WTC11 (cell line): Measurements from ENCODE around the gene LIF. TPM values are rescaled to one million over a fixed set of nuclear protein-coding genes. Genes with fewer than 3 reads are reported as not detected.

Experiments
- ATAC-seq: fragments of 200-7000 bp; cut with Tn5 transposase; 2 replicates; pipeline ENCODE4 v1.10.0; 2021; ENCODE audit warnings: mild to moderate bottlenecking, moderate library complexity
- CTCF ChIA-PET: fragments of 300-600 bp; sonication (Branson Sonifier 250); formaldehyde crosslinking; loops from one replicate; lab custom pipeline; 2021; ENCODE audit warnings: antibody characterized with exemption; lab: Charles Lee
- POLR2A ChIA-PET: fragments of 350-600 bp; sonication (Branson Sonifier 250); formaldehyde crosslinking; loops from one replicate; lab custom pipeline; 2021; ENCODE audit warnings: antibody characterized with exemption; lab: Charles Lee
- DNase-seq: peaks from one replicate; pipeline ENCODE4 v3.0.0; 2021; ENCODE audit warnings: low spot score
- H3K27ac Mint-ChIP-seq: 2 replicates; pipeline ENCODE4 v1.8.0; 2021; ENCODE audit warnings: mixed read lengths
- H3K27me3 Mint-ChIP-seq: 2 replicates; pipeline ENCODE4 v1.8.0; 2021; ENCODE audit warnings: low read depth, mild to moderate bottlenecking, moderate library complexity, mixed read lengths
- H3K36me3 Mint-ChIP-seq: 2 replicates; pipeline ENCODE4 v1.8.0; 2021; ENCODE audit warnings: mixed read lengths
- H3K4me1 Mint-ChIP-seq: 2 replicates; pipeline ENCODE4 v1.8.0; 2022; ENCODE audit warnings: mixed read lengths
- H3K4me3 Mint-ChIP-seq: 2 replicates; pipeline ENCODE4 v1.8.0; 2021; ENCODE audit warnings: mild to moderate bottlenecking, moderate library complexity, mixed read lengths
- H3K9me3 Mint-ChIP-seq: 2 replicates; pipeline ENCODE4 v1.8.0; 2021; ENCODE audit warnings: mixed read lengths
- AR ChIP-seq: fragments of 250-450 bp; sonication (Bioruptor Pico); IDR thresholded peaks from 2 replicates; pipeline ENCODE4 v1.9.0; 2021; ENCODE audit warnings: mild to moderate bottlenecking
- ATF1 ChIP-seq: sonication (generic); formaldehyde crosslinking; IDR thresholded peaks from 2 replicates; pipeline ENCODE4 v1.8.1; 2023; ENCODE audit warnings: mild to moderate bottlenecking, moderate library complexity, missing genetic modification reagents
- CREB1 ChIP-seq: sonication (generic); formaldehyde crosslinking; IDR thresholded peaks from 2 replicates; pipeline ENCODE4 v1.8.0; 2023; ENCODE audit warnings: mild to moderate bottlenecking, missing genetic modification reagents
- CTCF ChIP-seq: fragments of 200-600 bp; IDR thresholded peaks from 2 replicates; pipeline ENCODE4 v1.8.0; 2022; ENCODE audit warnings: antibody characterized with exemption
- FOXP1 ChIP-seq: sonication (generic); formaldehyde crosslinking; IDR thresholded peaks from 2 replicates; pipeline ENCODE4 v1.8.0; 2022; ENCODE audit warnings: missing genetic modification reagents, mild to moderate bottlenecking, moderate library complexity, borderline replicate concordance
- HMGA2 ChIP-seq: fragments of 250-450 bp; sonication (Bioruptor Pico); IDR thresholded peaks from 2 replicates; pipeline ENCODE4 v1.4.0; 2021; ENCODE audit warnings: mild to moderate bottlenecking, moderate library complexity
- IRF1 ChIP-seq: sonication (generic); formaldehyde crosslinking; IDR thresholded peaks from 2 replicates; pipeline ENCODE4 v1.8.0; 2023; ENCODE audit warnings: missing genetic modification reagents
- MAX ChIP-seq: sonication (generic); formaldehyde crosslinking; IDR thresholded peaks from 2 replicates; pipeline ENCODE4 v1.8.0; 2022; ENCODE audit warnings: mild to moderate bottlenecking, missing genetic modification reagents
- NR2C2 ChIP-seq: sonication (generic); formaldehyde crosslinking; IDR thresholded peaks from 2 replicates; pipeline ENCODE4 v1.8.0; 2022; ENCODE audit warnings: mild to moderate bottlenecking, missing genetic modification reagents
- NR3C1 ChIP-seq: sonication (generic); formaldehyde crosslinking; conservative IDR thresholded peaks from 2 replicates; pipeline ENCODE4 v1.8.1; 2023; ENCODE audit warnings: low read depth, mild to moderate bottlenecking, missing genetic modification reagents
- RELA ChIP-seq: sonication (generic); formaldehyde crosslinking; IDR thresholded peaks from 2 replicates; pipeline ENCODE4 v1.8.1; 2022; ENCODE audit warnings: missing genetic modification reagents, mild to moderate bottlenecking, borderline replicate concordance
- SP1 ChIP-seq: sonication (generic); formaldehyde crosslinking; conservative IDR thresholded peaks from 2 replicates; pipeline ENCODE4 v1.8.1; 2022; ENCODE audit warnings: missing genetic modification reagents
- USF1 ChIP-seq: sonication (generic); formaldehyde crosslinking; IDR thresholded peaks from 2 replicates; pipeline ENCODE4 v1.8.0; 2022; ENCODE audit warnings: mild to moderate bottlenecking, missing genetic modification reagents
- USF2 ChIP-seq: sonication (generic); formaldehyde crosslinking; IDR thresholded peaks from 2 replicates; pipeline ENCODE4 v1.8.1; 2023; ENCODE audit warnings: mild to moderate bottlenecking, missing genetic modification reagents, moderate library complexity
- ZBTB43 ChIP-seq: sonication (generic); formaldehyde crosslinking; IDR thresholded peaks from 2 replicates; pipeline ENCODE4 v1.8.1; 2023; ENCODE audit warnings: mild to moderate bottlenecking, missing genetic modification reagents
- ZNF121 ChIP-seq: sonication (generic); formaldehyde crosslinking; IDR thresholded peaks from 2 replicates; pipeline ENCODE4 v1.8.0; 2023; ENCODE audit warnings: missing genetic modification reagents
- ZNF396 ChIP-seq: fragments of 250-450 bp; sonication (Bioruptor Pico); IDR thresholded peaks from 2 replicates; pipeline ENCODE4 v1.8.0; 2021; ENCODE audit warnings: mild to moderate bottlenecking, moderate library complexity, borderline replicate concordance
- ZNF423 ChIP-seq: fragments of 250-450 bp; sonication (Bioruptor Pico); IDR thresholded peaks from 2 replicates; pipeline ENCODE4 v2.1.2; 2022; ENCODE audit warnings: mild to moderate bottlenecking, moderate library complexity
- ZNF512 ChIP-seq: sonication (generic); formaldehyde crosslinking; IDR thresholded peaks from 2 replicates; pipeline ENCODE4 v1.8.1; 2022; ENCODE audit warnings: missing genetic modification reagents, borderline replicate concordance
- total RNA-seq: library from RNA; stranded (reverse); gene quantifications from 3 replicates; pipeline ENCODE4 v1.2.3, GENCODE V29; 2021

The LIF gene
- total RNA-seq, 1 experiment from 2014 or later, result 7.2 TPM

- TF ChIP-seq NR2C2 (CRISPR knock-in tag), result no peak
- no peak for TF ChIP-seq ZNF121
- TF ChIP-seq ZNF512 (CRISPR knock-in tag), result no peak
- TF ChIP-seq FOXP1 (CRISPR knock-in tag), result no peak
Measured at GRCh38 chr22:30263883-30264282, 17.3 kb upstream of the LIF start (continued).

- Mint-ChIP-seq H3K27me3 (peaks cover 7% of the 10 kb centered on the region), H3K4me3 (no peak overlapping the region), H3K27ac (no peak overlapping the region), H3K4me1 (peaks cover 7% of the 10 kb centered on the region), H3K9me3 (no peaks in the 10 kb centered on the region), H3K36me3 (no peaks in the 10 kb centered on the region)
- CTCF ChIA-PET, result interaction anchor here (0.5 to 3.5 kb wide), 27 partner anchors 7 to 258 kb away, joined by 3 to 48 read pairs (median 4); partner anchors contain the start of genes CASTOR1, CCDC157, RNF215 and SF3A1
- POLR2A ChIA-PET, result interaction anchor here (0.6 to 1.8 kb wide), 3 partner anchors 25 to 162 kb away, joined by 4 to 5 read pairs (median 4); partner anchors contain the start of genes CASTOR1 and MTFP1
- DNase-seq (peak; percentile 94), ATAC-seq (peak; percentile 77)
- TF ChIP-seq HMGA2 (CRISPR knock-in tag) (no peak), ZBTB43 (CRISPR knock-in tag) (no peak), MAX (CRISPR knock-in tag) (peak; percentile 62), IRF1 (CRISPR knock-in tag) (no peak), NR3C1 (CRISPR knock-in tag) (no peak), FOXP1 (CRISPR knock-in tag) (0 out of 2 replicates have a peak, but pooled peaks have one; percentile 20), ZNF423 (CRISPR knock-in tag) (no peak), USF2 (CRISPR knock-in tag) (no peak), ZNF396 (CRISPR knock-in tag) (no peak), CREB1 (no peak), RELA (CRISPR knock-in tag) (no peak), CTCF (peak; percentile 99), SP1 (CRISPR knock-in tag) (no peak), USF1 (CRISPR knock-in tag) (0 out of 2 replicates have a peak, but pooled peaks have one; percentile 33), ATF1 (no peak), AR (CRISPR knock-in tag) (no peak)
Measured at GRCh38 chr22:30262917-30263741, 16.6 kb upstream of the LIF start.
